HG02943 (cell line): ENCODE results near the gene VASN.
"Not testable (repeated sequence)": the region's sequence is repeated elsewhere in the genome, so short reads cannot be mapped to it uniquely, and the experiment has no call there.

Source experiments
- ATAC-seq: cut with Tn5 transposase; IDR thresholded peaks from one replicate; pipeline ENCODE4 v1.9.1; 2021; ENCODE audit warnings: mild to moderate bottlenecking, low read depth, moderate library complexity; ENCODE audit not compliant: unreplicated experiment

The VASN gene

DNA sequence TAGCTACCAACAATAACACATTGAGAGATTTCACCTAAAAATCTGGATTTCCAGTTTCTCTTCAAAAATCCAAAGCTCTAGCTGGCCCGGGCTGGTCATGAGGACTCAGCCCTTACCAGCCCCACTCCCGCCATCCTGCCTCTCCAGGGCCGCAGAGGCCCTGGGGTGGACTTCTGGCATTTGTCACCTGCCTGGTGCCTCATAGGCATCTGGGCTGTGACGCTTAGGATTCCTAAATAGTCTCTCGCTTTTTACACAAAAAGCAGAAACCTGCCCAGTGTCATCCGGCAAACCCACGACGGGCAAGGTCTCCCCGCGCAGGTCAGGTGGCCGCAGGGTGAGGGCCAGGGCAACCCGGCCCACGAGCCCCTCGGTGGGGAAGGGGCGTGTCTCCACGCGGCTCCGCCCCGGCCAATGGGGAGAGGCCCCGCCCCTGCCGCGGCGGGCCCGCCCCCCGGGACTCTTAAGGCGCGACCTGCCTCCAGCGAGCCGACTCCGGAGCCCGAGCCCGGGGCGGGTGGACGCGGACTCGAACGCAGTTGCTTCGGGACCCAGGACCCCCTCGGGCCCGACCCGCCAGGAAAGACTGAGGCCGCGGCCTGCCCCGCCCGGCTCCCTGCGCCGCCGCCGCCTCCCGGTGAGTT lies at the start of gene VASN:
TSS of gene VASN (plus strand) at position 492 of the 644 bp plus-strand sequence. CDS start 9,030 bp downstream, outside the sequence.
- no peak for ATAC-seq

DNA sequence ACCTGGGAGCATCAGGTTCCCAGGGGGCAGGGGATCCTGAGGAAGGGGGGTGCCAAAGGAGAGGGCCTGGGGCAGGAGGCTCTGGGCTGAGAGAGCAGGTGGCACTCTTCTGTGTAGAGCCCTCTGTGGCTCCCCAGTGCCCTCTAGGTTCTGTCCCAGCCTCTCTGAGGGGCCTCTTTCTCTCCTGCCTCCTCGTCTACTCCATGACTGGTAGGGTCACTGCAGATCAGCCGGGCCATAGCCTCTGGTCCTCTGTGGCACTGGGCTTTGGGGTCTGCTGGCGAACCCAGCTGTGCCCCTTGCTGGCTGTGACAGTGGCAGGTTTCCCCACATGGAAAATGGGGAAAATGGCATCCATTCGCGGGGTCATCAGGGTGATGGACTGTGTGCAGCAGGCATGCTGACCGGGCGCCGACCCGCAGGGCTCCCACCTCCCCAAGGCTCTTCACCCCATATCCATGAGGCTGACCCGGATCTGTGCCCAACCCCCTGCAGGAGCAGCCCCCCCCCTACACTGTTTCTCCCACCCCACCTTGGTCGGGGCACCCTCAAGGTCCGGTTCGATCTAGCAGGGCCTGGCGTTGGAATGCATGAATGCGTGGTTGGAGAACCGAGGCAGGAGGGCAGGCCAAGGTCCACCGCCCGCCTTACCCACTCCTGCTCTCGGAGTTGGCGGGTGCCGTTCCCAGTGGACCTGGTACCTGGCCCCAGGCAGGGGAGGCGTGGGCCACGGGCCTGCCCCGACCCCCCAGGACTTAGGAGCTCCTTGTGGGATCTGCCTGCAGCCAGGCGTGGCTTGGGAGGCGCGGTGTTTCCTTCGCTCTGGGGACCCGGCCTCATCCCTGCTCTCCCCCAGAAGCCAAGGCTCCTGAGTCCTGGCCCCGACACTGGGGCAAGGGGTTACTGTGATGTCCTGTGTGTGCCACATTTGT lies 49.3 kb upstream of the VASN start:
- no peak for ATAC-seq

DNA sequence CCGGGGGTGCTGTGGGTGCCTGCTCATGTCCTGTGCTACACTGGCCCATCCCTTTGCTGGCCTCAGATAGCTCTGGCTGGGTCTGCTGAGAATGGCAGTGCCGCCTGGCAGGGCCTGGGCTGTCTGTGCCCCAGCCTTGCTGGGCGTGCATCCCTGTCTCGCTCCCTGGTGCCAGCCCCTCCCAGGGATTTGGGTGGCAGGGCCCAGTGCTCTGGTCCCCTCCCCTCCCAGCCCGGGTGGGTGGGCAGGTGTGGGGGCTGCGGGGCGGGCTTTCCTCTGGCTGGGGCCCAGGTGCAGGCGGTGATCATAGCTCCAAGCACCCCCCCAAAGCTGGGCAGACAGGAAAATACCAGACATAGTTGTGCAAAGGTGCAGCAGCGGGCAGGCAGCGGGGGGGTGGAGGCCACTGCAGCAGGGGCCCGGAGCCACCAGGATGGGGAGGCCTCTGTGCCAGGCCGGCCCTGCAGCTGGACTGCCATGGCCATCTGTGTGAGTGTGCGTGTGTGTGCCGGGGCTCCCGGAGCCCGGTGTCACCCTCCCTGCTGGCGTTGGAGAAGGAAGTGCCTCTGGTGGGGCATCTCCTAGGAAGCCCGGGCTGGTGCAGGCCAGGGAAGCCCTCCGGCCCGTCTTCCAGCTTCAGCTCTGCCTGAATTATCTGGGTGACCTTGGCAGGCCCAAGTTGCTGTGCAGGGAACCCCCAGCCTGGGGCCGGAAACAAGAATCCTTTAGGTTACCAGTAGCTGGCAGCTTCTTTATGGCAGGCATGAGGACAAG lies 48.4 kb upstream of the VASN start:
- ATAC-seq = no peak

DNA sequence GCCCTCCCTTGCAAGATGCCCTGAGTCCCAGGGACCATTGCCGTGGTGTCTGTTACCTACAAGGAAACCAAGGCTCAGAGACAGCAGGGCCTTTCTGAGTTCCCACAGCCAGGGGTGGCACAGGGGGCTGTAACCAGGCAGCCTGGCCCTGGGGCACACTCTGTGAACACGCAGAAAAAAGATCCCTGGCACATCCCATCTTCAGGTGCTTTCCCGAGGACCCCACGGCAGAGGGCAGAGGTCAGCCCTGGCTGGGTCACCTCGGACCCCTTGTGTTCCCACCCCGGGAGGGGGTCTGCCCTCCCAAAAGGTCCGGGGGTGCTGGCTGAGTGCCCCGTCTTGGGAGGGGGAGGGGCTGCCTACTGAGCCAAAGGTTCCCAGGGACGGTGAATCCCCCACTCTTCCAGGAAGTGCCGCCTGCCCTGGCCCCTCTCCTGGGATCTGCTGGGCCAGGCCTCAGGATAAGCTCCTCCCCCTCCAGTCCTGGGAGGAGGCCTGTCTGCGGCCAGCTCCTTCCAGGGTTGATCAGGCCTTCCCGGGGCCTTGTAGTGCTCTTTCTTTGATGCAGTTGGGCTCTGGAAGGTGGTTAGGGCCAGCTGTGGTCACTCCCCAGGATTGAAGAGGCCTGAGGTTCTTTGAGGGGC lies 47.7 kb upstream of the VASN start:
- no peak for ATAC-seq

DNA sequence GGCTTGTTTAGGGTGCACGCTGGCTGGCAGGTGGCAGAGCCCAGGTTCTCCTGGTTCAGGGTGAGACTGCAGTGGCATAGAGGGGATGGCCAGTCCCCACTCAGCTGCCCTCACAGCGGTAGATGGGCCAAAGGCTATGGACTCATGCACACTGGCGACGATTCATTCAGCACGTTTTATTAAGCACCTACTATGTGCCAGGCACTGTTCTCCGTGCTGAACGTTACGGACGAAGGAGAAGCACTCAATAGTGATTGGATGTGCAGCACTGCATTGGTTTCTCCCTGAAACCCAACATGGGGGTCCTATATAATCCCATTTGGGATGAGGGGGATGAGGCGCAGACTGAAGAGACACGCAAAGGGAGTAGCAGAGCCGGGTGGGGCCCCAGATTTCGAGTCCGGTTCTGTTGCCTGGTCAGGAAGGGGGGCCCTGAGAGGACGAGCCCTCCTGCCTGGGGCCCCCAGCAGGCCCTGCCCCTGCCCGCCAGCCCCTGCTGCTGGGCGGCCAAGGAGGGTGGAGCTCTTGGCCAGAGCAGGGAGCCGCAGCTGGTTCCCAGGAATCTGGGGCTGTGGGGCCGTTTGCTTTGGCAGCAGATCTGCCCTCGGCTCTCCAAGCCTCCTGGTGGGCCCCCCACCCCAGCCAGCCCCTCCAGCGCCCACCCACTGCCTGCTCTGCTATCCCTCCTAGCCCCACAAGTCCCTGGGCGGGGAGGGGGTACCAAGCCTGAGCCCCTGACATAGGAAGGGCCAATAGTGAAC lies 47.0 kb upstream of the VASN start:
- no peak for ATAC-seq

DNA sequence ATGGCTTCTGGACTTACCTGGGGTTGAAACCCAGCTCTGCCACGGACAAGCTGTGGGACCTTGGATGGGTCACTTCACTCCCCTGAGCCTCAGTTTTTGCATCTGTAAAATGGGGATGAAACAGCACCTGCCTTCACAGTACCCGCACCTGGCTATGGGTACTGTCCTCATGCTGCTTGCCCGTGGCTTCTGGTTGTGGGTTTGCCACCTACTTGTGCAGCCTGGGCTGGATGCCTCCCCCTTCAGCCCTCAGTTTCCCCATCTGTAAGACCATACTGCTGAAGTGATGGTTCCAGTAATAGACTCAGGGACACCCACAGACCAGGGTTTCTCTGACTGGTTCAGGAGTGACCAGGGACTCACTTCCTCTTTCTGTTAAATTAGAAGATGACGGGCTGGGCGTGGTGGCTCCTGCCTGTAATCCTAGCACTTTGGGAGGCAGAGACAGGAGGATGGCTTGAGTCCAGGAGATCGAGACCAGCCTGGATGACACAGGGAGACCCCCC lies 46.3 kb upstream of the VASN start:
- no peak for ATAC-seq

DNA sequence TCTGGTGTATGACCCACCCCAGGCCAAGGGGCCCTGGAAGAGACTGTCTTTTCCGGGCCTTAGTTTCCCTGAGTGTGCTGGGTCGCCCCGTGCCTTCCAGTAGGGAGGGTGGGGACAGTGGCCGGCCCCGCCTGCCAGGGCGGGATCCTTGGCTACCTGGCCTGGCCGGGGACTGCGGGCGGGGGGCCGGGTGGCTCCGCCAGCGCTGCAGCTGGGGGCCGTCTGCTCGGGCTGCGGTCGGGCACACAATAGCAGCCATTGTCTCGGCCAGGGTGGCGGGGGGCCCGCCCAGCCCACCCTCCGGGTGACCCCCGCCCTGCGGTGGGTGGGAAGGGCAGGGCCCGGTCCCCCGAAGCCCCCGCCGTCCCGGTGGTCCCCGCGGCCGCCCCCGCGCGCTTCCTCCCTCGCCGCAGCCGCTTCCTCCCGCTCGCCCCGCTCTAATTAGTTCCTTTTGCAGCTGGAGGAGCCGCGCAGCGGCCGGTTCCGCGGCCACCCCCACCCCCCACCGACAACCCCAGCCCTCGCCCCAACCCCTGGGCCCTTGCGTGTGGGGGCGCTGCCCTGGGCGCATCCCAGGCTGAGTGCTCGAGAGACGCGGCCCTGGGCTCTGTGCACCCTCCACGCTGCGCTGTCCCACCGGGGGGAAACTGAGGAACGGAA lies 44.1 kb upstream of the VASN start:
- ATAC-seq = no peak

DNA sequence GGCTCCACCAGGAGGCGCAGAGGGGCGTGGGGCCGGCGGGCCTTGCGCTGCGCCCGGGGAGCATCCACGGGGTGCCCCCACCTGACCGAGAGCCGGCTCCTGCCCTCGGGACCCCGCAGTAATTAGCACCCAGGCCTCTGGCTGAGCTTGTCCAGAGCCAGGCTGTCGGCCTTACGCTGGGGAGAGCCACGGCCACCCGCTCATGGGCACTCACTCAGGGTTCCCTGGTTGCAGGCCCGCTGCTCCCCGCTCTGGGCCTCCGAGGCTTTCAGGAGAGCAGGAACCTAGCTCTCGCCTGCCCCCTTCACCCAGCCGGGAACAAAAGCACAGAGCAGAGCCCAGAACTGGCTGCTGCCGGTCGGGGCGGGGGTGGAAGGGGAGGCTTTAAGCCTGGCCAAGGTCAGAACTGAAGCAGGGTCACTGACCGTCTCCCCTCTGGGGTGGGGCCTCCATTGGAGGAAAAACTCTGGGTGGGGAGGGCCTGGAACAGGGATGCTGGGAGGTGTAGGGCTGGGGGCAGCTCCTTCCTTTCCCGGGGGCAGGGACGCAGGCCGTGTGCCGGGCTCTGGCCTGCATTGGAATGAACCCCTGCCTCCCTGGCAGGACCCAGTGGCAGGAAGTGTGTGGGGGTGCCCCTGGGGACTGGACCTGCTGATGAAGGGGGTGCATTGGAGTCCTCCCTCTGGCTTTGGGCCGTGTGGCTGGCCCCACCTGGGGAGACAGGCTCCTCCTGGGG lies 43.4 kb upstream of the VASN start:
- no peak for ATAC-seq

DNA sequence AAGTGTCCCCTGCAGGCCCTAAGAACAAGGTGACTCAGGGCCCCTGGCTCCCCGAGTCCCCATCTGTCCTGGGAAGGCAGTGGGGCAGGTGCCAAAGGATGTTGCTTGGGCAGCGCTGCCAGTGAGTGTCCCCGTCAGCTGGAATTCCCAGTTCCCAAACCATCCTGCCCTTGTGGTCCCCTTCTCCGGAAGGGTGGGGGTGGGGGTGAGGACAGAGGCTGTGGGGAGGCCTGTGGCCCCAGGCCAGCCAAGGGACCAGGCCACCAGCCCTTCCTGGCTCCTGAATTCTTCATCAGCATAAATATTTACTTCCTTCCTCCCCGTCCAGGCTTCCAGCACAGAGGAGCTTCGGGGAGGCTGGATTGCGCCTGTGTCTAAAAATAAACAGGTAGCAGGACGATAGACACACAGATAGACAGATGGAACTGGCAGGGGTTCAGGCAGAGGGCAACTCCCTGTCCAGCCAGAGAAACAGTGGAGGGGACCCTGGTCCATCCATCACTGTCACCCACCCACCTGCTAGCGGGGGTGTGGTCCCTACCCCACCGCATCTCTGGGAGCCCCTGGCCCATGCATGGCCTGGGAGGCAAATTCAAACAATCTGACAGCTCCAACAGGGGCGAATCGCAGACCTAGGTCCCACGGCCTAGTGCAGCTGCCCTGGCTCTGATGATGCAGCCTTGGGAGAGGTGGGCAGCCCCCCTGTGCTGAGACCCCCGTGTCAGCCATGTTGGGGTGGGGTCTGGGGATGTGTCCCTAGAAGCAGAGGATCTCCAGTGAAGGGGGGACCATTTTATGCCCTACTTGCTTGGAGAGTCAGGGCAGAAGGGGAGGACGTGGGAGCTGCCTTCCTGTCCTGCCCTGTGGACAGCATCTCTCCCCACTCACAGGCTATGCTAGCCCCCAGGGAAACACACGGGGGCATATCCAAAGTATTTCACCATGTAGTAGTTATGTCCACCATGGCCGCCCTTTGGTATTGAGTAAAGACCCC lies 42.6 kb upstream of the VASN start:
- ATAC-seq = no peak

DNA sequence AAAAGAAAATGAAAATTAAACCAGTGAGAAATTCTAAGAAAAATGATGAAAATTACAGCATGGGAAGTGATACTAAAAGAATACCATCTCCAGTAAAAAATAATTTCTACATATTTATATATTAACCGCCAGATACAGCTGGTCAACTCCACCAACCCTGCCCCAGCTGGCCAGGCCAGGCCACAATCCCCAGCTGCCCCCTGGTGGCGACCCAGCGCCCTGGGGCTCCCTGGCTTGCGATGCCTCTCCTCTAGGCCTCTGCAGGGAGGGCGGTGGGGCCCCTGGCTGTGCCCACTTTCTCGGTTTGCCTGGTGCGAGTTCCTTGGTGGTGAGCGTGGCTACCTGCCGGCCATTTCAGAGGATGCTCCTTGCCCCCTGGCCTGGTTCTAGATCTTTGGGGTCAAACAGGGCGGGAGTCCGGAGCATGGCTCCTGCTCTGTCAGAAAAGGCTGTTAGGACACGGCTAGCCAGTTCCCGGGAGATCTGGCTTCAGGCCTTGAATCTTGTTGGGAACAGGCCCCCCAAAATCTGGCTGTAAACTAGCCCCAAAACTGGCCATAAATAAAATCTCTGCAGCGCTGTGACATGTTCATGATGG lies 41.3 kb upstream of the VASN start:
- ATAC-seq = no peak

DNA sequence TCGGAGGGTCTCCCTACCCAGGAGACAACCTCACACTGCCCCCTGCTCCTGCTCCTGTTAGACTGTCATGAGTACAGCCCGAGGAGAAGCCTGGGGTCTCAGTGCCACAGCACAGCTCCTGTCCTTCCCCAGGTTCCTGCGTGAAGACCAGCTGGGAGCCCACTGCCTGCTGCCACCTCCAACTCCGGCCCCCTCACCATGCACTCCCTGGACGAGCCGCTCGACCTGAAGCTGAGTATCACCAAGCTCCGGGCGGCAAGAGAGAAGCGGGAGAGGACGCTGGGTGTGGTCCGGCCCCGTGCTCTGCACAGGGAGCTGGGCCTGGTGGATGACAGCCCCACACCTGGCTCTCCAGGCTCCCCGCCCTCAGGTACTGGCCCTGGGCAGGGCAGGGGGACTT lies 39.6 kb upstream of the VASN start:
- ATAC-seq = no peak

DNA sequence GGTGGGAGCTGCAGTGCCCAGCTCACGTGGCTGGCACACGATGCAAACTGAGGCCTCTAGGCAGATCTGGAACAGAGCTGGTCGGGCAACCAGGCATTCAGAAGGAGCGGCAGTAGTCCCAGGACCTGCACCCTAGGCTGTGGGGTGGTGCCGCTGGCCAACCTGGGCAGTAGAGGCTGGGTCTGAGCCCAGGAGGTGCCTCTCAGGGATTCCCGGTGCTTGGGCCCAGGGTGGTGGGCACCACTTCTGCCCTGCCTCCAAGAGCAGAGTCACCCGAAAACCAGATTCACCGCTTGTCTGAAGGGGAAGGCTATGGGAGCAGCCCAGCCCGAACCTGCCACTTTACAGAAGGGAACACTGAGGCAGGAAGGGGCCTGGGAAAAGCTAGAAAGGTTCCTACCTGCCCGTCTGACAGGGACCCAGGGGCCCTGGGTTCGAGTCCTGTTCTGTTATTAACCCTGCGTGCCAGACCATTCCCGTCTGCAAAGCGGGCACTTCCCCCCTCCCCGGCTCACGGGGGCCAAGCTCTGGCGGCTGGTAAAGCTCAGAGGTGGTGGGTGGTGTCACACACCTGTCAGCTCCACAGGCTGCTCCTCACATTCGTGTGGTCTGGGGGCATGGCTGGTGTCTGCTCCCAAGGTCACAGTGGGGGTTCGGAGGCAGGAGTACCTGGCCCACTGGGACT lies 38.9 kb upstream of the VASN start:
- ATAC-seq = no peak

DNA sequence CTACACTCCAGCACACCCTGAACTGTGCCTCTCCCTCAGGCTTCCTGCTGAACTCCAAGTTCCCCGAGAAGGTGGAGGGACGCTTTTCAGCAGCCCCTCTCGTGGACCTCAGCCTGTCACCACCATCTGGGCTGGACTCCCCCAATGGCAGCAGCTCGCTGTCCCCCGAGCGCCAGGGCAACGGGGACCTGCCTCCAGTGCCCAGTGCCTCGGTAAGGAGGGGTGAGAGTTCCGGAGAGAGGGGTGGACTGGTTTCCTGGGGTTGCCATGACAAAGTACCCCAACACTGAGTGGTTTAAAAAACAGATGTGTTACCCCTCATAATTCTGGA lies 38.4 kb upstream of the VASN start:
- no peak for ATAC-seq

DNA sequence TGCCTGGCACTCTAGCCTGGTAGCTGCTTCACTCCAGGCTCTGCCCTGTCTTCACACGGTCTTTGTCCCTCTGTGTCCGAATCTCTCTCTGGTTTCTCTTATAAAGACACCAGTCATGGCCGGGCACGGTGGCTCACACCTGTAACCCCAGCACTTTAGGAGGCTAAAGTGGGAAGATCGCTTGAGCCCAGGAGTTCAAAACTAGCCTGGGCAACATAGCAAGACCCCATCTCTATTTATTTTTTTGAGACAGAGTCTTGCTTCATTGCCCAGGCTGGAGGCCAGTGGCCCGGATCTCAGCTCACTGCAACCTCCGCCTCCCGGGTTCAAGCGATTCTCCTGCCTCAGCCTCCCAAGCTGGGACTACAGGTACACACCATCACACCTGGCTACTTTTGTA lies 37.9 kb upstream of the VASN start:
- ATAC-seq = not testable (repeated sequence)

DNA sequence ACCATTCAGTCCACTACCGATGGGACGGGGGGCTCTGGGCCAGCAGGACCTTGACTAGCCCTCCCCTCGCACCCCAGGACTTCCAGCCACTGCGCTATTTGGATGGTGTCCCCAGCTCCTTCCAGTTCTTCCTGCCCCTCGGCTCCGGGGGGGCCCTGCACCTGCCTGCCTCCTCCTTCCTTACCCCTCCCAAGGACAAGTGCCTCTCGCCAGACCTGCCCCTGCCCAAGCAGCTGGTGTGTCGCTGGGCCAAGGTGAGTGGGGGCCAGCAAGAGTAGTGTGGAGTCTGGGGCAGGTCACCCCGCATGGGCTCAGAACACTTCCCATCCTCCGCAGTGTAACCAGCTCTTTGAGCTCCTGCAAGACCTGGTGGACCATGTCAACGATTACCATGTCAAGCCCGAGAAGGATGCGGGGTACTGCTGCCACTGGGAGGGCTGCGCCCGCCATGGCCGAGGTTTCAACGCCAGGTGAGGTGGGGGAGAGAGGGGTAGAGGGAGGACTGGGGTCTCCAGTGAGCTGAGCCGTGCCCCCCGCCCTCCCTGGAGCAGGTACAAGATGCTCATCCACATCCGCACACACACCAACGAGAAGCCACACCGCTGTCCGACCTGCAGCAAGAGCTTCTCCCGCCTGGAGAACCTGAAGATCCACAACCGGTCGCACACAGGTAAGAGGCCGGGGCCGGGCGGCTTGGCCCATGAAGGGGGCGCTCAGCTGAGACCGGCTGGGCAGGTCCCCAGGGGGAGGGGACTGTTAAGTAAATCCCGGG lies 36.7 kb upstream of the VASN start:
- ATAC-seq = no peak
